HepG2 (cell line): Measurements from ENCODE around the gene DEPDC1B. TPM values are rescaled to one million over a fixed set of nuclear protein-coding genes. Genes with fewer than 3 reads are reported as not detected.

ENCODE experiments used
- ATAC-seq: fragments of 200-7000 bp; cut with Tn5 transposase; 3 replicates; pipeline ENCODE4 v1.9.1; 2020; ENCODE audit warnings: mild to moderate bottlenecking, moderate library complexity
- BruUV-seq: library from RNA; stranded (reverse); fragments of 400-500 nt; replicated peaks from 2 replicates; lab custom pipeline; 2021; lab: Mats Ljungman, UMichigan
- CTCF ChIA-PET: fragments of 300-600 bp; formaldehyde crosslinking; extraction: SDS; loops from one replicate; lab custom pipeline; 2021; ENCODE audit warnings: low total read pairs, inconsistent platforms, low intra/inter-chr PET ratio; lab: Yijun Ruan, JAX
- POLR2A ChIA-PET: fragments of 350-600 bp; sonication (Branson Sonifier 250); formaldehyde crosslinking; loops from one replicate; lab custom pipeline; 2020; ENCODE audit warnings: antibody characterized with exemption, inconsistent platforms; lab: Yijun Ruan, JAX
- DNase-seq: peaks from one replicate; pipeline ENCODE4 v3.0.0-alpha.2; 2015; ENCODE audit warnings: low spot score
- FAIRE-seq: peaks from 3 replicates; lab custom pipeline; 2011; peaks lifted over from hg19 to GRCh38; lab: Jason Lieb, UNC
- H2AFZ ChIP-seq: one replicate; pipeline ENCODE4 v1.6.1; 2011; ENCODE audit warnings: low read length, inconsistent platforms
- H3K27ac ChIP-seq: fragments of 300-600 bp; 3 replicates; pipeline ENCODE4 v1.8.0; 2011; ENCODE audit warnings: mixed run types, mild to moderate bottlenecking, mixed read lengths, low read length, inconsistent platforms; ENCODE audit not compliant: insufficient read depth; ENCODE audit errors: extremely low read length
- H3K27me3 ChIP-seq, 2 experiments: fragments of 200-600 bp in 1 of 2; 2 replicates in 1 of 2; 3 replicates in 1 of 2; pipeline versions ENCODE4 v1.6.0 to v1.8.0; 2011; ENCODE audit warnings: low read length in 2 of 2, mild to moderate bottlenecking in 2 of 2, moderate library complexity in 2 of 2, inconsistent platforms in 1 of 2; ENCODE audit not compliant: insufficient read depth in 2 of 2, control insufficient read depth in 1 of 2
- H3K36me3 ChIP-seq, 2 experiments: fragments of 200-600 bp in 1 of 2; replicated peaks in 1 of 2; 2 replicates in 1 of 2; 3 replicates in 1 of 2; pipeline versions ENCODE4 v1.5.1 to v1.8.0; 2011; ENCODE audit warnings: low read length in 2 of 2, inconsistent platforms in 1 of 2; ENCODE audit not compliant: insufficient read depth in 2 of 2, control insufficient read depth in 1 of 2
- H3K4me1 ChIP-seq: 2 replicates; pipeline ENCODE4 v1.5.1; 2012; ENCODE audit warnings: low read length, inconsistent platforms; ENCODE audit not compliant: insufficient read depth
- H3K4me2 ChIP-seq: 2 replicates; pipeline ENCODE4 v1.6.0; 2011; ENCODE audit warnings: low read depth, low read length, inconsistent platforms
- H3K4me3 ChIP-seq, 3 experiments: fragments of 200-600 bp in 1 of 3; sonication (generic), shearing (Covaris generic) in 1 of 3; replicated peaks in 1 of 3; 2 replicates each; pipeline ENCODE4 v1.5.1; 2011 to 2016; ENCODE audit warnings: low read length in 3 of 3, inconsistent platforms in 2 of 3, low read depth in 2 of 3, mild to moderate bottlenecking in 2 of 3, control low read depth in 1 of 3, mixed read lengths in 1 of 3; ENCODE audit not compliant: insufficient read depth in 1 of 3
- H3K79me2 ChIP-seq: one replicate; pipeline ENCODE4 v1.6.1; 2011; ENCODE audit warnings: low read length, inconsistent platforms; ENCODE audit not compliant: insufficient read depth
- H3K9ac ChIP-seq: 2 replicates; pipeline ENCODE4 v1.6.0; 2011; ENCODE audit warnings: mild to moderate bottlenecking, low read depth, low read length, inconsistent platforms; ENCODE audit not compliant: insufficient read depth
- H3K9me3 ChIP-seq: 2 replicates; pipeline ENCODE4 v1.5.1; 2012; ENCODE audit warnings: mild to moderate bottlenecking, low read length
- H4K20me1 ChIP-seq: 2 replicates; pipeline ENCODE4 v1.6.0; 2011; ENCODE audit warnings: inconsistent platforms, mild to moderate bottlenecking, low read length, moderate library complexity; ENCODE audit not compliant: insufficient read depth
- ADNP ChIP-seq: sonication (generic); formaldehyde crosslinking; IDR thresholded peaks from 2 replicates; pipeline ENCODE4 v1.4.0; 2020; ENCODE audit warnings: missing genetic modification reagents
- CTCF ChIP-seq: sonication (generic); formaldehyde crosslinking; IDR thresholded peaks from 2 replicates; pipeline ENCODE4 v1.5.0; 2020; ENCODE audit warnings: mild to moderate bottlenecking, missing genetic modification reagents, moderate library complexity
- NFYB ChIP-seq: sonication (generic); formaldehyde crosslinking; IDR thresholded peaks from 2 replicates; pipeline ENCODE4 v1.4.0; 2020; ENCODE audit warnings: missing genetic modification reagents
- SPEN ChIP-seq: sonication (generic); formaldehyde crosslinking; IDR thresholded peaks from 2 replicates; pipeline ENCODE4 v1.5.1; 2020; ENCODE audit warnings: low read depth, mild to moderate bottlenecking, missing genetic modification reagents
- STAG1 ChIP-seq: sonication (generic); formaldehyde crosslinking; IDR thresholded peaks from 2 replicates; pipeline ENCODE4 v1.4.0; 2020; ENCODE audit warnings: missing genetic modification reagents
- ZNF773 ChIP-seq: sonication (generic); formaldehyde crosslinking; IDR thresholded peaks from 2 replicates; pipeline ENCODE4 v1.4.0; 2020; ENCODE audit warnings: missing genetic modification reagents, borderline replicate concordance
- ZSCAN20 ChIP-seq: sonication (generic); formaldehyde crosslinking; IDR thresholded peaks from 2 replicates; pipeline ENCODE4 v1.4.0; 2020; ENCODE audit warnings: missing genetic modification reagents, mild to moderate bottlenecking, borderline replicate concordance
- WGBS: methylation state at CpG from one replicate; pipeline ENCODE4 v1.1.6; 2017; ENCODE audit warnings: low lambda C conversion rate; 5-methylcytosine and 5-hydroxymethylcytosine counted together
- in situ Hi-C: cut with HindIII; loops from 2 replicates; pipeline ENCODE4 v1.10.0; 2017; ENCODE audit warnings: low pct_unique_long_range_greater_than_20kb; ENCODE audit not compliant: extremely low pct_ligation_motif_present
- intact Hi-C: fragments of 100-400 bp; cut with micrococcal nuclease; formaldehyde crosslinking; loops from one replicate; pipeline ENCODE4 v1.10.0; 2022; ENCODE audit not compliant: unreplicated experiment
- polyA plus RNA-seq, 8 experiments: library from polyadenylated mRNA; depleted of rRNA in 3 of 8; stranded (reverse) in 7 of 8; unstranded in 1 of 8; fragments of >200 nt; fragmentation: Illumina TruSeq in 4 of 8; extraction: Trizol in 4 of 8; gene quantifications; 2 replicates each; pipeline versions ENCODE4 v1.2.1 to v1.2.3, GENCODE V29; 2011 to 2016; ENCODE audit warnings: low read depth in 4 of 8, missing spikeins in 1 of 8, mixed read lengths in 1 of 8; ENCODE audit not compliant: insufficient read depth in 1 of 8
- total RNA-seq, 5 experiments: library from RNA; depleted of rRNA; stranded (reverse); fragments of >200 nt; fragmentation: Illumina TruSeq; extraction: Trizol; gene quantifications; 2 replicates each; pipeline ENCODE4 v1.2.3, GENCODE V29; 2016; ENCODE audit warnings: low read depth in 1 of 5
- TF ChIP-seq, protein P1 (sequence below): sonication (generic); formaldehyde crosslinking; IDR thresholded peaks from 2 replicates; pipeline ENCODE4 v1.9.0; 2021; ENCODE audit warnings: missing genetic modification reagents, mild to moderate bottlenecking, borderline replicate concordance

DEPDC1B gene
- total and polyA plus RNA-seq, 2 of the 13 experiments (the other 11 are each of a cell fraction or from before 2014, with no cell fraction given) = 29.5 to 51.3 TPM

GRCh38 chr5:60710362-60710761 lies 10.4 kb upstream of the DEPDC1B start:
- Histone ChIP-seq H4K20me1 (no peaks in the 10 kb centered on the region), H3K36me3 (no peaks in the 10 kb centered on the region), H3K9ac (no peak overlapping the region), H3K27ac (no peak overlapping the region), H3K9me3 (no peaks in the 10 kb centered on the region), H2AFZ (no peak overlapping the region), H3K79me2 (no peaks in the 10 kb centered on the region), H3K4me2 (no peak overlapping the region), H3K27me3 (peaks cover 0 to 1% of the 10 kb centered on the region in 2 experiments; a peak in 1 of 5 replicates), H3K4me1 (peaks cover 5% of the 10 kb centered on the region; the same call in 1 of the 2 replicates), H3K4me3 (no peak overlapping the region)
- intact Hi-C loops = no loop called here
- no TSS peak for BruUV-seq
- DNase-seq (peak; percentile 30), ATAC-seq (peak; percentile 77), FAIRE-seq (peak; percentile 42)
- in situ Hi-C loops = no loop called here
- 4% methylated on average over 3 of the region's 3 CpGs for WGBS
- ChIA-PET POLR2A (interaction anchor here (0.6 to 2.0 kb wide), 2 partner anchors 11 to 15 kb away, joined by 3 to 10 read pairs; partner anchors contain the start of gene DEPDC1B), CTCF (no interaction called here)
- TF ChIP-seq STAG1 (CRISPR knock-in tag) = peak; percentile 59
- no peak for TF ChIP-seq ZSCAN20 (CRISPR knock-in tag)
- peak; percentile 51 for TF ChIP-seq CTCF (CRISPR knock-in tag)
- TF ChIP-seq ADNP (CRISPR knock-in tag) = no peak
- no peak for TF ChIP-seq SPEN (CRISPR knock-in tag)
- no peak for TF ChIP-seq ZNF773 (CRISPR knock-in tag)
- no peak for TF ChIP-seq NFYB (CRISPR knock-in tag)
- TF ChIP-seq, protein P1, sequence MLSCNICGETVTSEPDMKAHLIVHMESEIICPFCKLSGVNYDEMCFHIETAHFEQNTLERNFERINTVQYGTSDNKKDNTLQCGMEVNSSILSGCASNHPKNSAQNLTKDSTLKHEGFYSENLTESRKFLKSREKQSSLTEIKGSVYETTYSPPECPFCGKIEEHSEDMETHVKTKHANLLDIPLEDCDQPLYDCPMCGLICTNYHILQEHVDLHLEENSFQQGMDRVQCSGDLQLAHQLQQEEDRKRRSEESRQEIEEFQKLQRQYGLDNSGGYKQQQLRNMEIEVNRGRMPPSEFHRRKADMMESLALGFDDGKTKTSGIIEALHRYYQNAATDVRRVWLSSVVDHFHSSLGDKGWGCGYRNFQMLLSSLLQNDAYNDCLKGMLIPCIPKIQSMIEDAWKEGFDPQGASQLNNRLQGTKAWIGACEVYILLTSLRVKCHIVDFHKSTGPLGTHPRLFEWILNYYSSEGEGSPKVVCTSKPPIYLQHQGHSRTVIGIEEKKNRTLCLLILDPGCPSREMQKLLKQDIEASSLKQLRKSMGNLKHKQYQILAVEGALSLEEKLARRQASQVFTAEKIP (CRISPR knock-in tag) = no peak
